ENCODE results near the gene FGD5.

Gene FGD5

DNA sequence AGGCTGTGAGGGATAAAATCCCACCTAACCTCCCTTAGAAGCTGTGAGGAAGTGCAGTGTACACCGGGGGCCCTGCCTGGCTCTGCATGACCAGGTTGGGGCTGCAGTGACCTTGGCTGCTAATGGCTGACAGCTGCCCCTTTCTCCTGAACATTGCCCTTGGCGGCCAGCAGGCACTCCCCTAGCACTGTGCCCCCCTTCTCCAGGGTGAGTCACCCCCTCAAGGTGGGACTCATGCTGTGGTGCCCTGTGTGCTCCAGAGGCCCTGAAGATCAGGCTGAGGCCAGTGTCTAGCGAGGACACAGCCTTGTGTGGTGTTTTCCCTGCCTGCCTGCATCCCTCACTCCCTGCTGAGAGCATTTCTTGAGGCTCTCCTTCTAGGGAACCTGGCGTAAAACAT lies 21.0 kb upstream of the FGD5 start:
- no peak overlapping the region for H3K27ac ChIP-seq
- TF ChIP-seq CTCF (conservative IDR thresholded peaks at IDR 0.05) = no peak

GRCh38 chr3:14798231-14798630 lies 20.5 kb upstream of the FGD5 start:
- TF ChIP-seq CTCF (conservative IDR thresholded peaks at IDR 0.05) = no peak
- no peak overlapping the region for H3K27ac ChIP-seq

- no peak for TF ChIP-seq CTCF (conservative IDR thresholded peaks at IDR 0.05)
- H3K27ac ChIP-seq = no peak overlapping the region
Measured at GRCh38 chr3:14799146-14799545, 19.6 kb upstream of the FGD5 start.

DNA sequence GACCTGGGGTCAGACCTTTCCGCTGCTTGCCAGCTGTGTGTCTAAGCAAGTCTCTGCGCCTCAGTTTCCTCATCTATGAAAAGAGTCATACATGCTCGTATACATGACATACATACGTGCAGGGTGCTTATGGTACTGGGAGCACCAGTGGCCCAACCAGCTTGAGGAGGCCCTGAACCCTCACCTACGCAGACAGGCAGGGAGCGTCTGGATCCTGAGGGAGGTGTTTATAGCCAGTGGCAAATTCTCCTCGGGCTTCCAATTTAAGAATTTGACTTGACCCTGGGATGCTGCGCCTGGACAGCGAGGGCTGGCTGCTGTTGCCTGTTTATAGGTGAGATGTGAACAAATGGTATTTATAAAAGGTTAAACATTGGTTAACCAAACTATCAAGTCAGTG lies 17.7 kb upstream of the FGD5 start:
- TF ChIP-seq CTCF (conservative IDR thresholded peaks at IDR 0.05) = no peak
- H3K27ac ChIP-seq = no peak overlapping the region

GRCh38 chr3:14801668-14802380 lies 16.9 kb upstream of the FGD5 start:
- TF ChIP-seq CTCF (conservative IDR thresholded peaks at IDR 0.05) = no peak

DNA sequence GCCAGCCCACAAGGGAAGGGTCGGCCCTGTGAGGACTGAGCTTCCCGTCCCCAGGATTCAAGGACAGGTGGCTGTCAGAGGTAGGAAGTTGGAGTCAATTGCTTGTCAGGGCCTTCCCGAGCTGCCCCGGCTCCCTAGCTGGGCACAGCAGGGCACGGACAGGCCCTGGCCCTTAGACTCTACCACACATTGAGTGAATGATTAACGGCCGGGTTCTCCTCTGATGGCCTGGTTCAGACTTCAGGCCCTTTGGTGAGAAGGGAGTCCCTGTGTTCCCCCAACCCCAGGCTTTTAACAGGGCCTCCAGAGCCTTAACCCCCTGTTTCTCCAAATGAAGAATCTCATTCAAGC lies 16.4 kb upstream of the FGD5 start:
- TF ChIP-seq CTCF (conservative IDR thresholded peaks at IDR 0.05) = no peak
- no peak overlapping the region for H3K27ac ChIP-seq

More at GRCh38 chr3:14801668-14802380, 16.9 kb upstream of the FGD5 start:
- H3K27ac ChIP-seq = no peak overlapping the region

- no peak overlapping the region for H3K27ac ChIP-seq
- no peak for TF ChIP-seq CTCF (conservative IDR thresholded peaks at IDR 0.05)
Measured at GRCh38 chr3:14803101-14803980, 15.4 kb upstream of the FGD5 start.
